ENCODE measurements around the gene MAL.

Gene MAL

GRCh38 chr2:95008996-95009395 is 16.5 kb upstream of the MAL start:
- TF ChIP-seq FOXP2 (optimal IDR thresholded peaks at IDR 0.05; ENCODE audit: control extremely low read depth, extremely low read length, insufficient read depth) = no peak
- no peak for TF ChIP-seq EZH2 (IDR thresholded peaks at IDR 0.05)
- no peak for TF ChIP-seq POLR2AphosphoS5 (IDR thresholded peaks at IDR 0.05; ENCODE audit: borderline replicate concordance, low read depth, low read length)
- no peak overlapping the region for H3K27ac ChIP-seq
- no peak overlapping the region for H3K9ac ChIP-seq (ENCODE audit: insufficient read length)
- H3K4me3 ChIP-seq = no peak overlapping the region
- H3K9me3 ChIP-seq (ENCODE audit: low read depth, low read length) = no peaks in the 10 kb centered on the region
- no peak for DNase-seq (ENCODE audit: low read depth, low spot score)
- no peaks in the 10 kb centered on the region for H3K36me3 ChIP-seq (ENCODE audit: insufficient read depth, low read length)

- no peak for DNase-seq (ENCODE audit: low read depth, low spot score)
- no peaks in the 10 kb centered on the region for H3K36me3 ChIP-seq (ENCODE audit: insufficient read depth, low read length)
- no peak overlapping the region for H3K27ac ChIP-seq
- no peak for TF ChIP-seq POLR2AphosphoS5 (IDR thresholded peaks at IDR 0.05; ENCODE audit: borderline replicate concordance, low read depth, low read length)
- no peak for TF ChIP-seq FOXP2 (optimal IDR thresholded peaks at IDR 0.05; ENCODE audit: control extremely low read depth, extremely low read length, insufficient read depth)
- no peak for TF ChIP-seq EZH2 (IDR thresholded peaks at IDR 0.05)
- H3K9ac ChIP-seq (ENCODE audit: insufficient read length) = no peak overlapping the region
- no peak overlapping the region for H3K4me3 ChIP-seq
- no peaks in the 10 kb centered on the region for H3K9me3 ChIP-seq (ENCODE audit: low read depth, low read length)
These were observed 16.1 kb upstream of the MAL start for GRCh38 chr2:95009412-95009811.

- no peak overlapping the region for H3K9ac ChIP-seq (ENCODE audit: insufficient read length)
- TF ChIP-seq POLR2AphosphoS5 (IDR thresholded peaks at IDR 0.05; ENCODE audit: borderline replicate concordance, low read depth, low read length) (no peak), EZH2 (IDR thresholded peaks at IDR 0.05) (no peak), FOXP2 (optimal IDR thresholded peaks at IDR 0.05; ENCODE audit: control extremely low read depth, extremely low read length, insufficient read depth) (no peak)
- H3K36me3 ChIP-seq (ENCODE audit: insufficient read depth, low read length) = no peaks in the 10 kb centered on the region
- DNase-seq (ENCODE audit: low read depth, low spot score) = no peak
- no peak overlapping the region for H3K4me3 ChIP-seq
- no peaks in the 10 kb centered on the region for H3K9me3 ChIP-seq (ENCODE audit: low read depth, low read length)
- H3K27ac ChIP-seq = no peak overlapping the region
These were observed 15.4 kb upstream of the MAL start for GRCh38 chr2:95010126-95010525.

- no peaks in the 10 kb centered on the region for H3K36me3 ChIP-seq (ENCODE audit: insufficient read depth, low read length)
- no peak for TF ChIP-seq FOXP2 (optimal IDR thresholded peaks at IDR 0.05; ENCODE audit: control extremely low read depth, extremely low read length, insufficient read depth)
- TF ChIP-seq POLR2AphosphoS5 (IDR thresholded peaks at IDR 0.05; ENCODE audit: borderline replicate concordance, low read depth, low read length) = no peak
- TF ChIP-seq EZH2 (IDR thresholded peaks at IDR 0.05) = no peak
- H3K4me3 ChIP-seq = no peak overlapping the region
- H3K27ac ChIP-seq = no peak overlapping the region
- H3K9me3 ChIP-seq (ENCODE audit: low read depth, low read length) = no peaks in the 10 kb centered on the region
- no peak for DNase-seq (ENCODE audit: low read depth, low spot score)
- H3K9ac ChIP-seq (ENCODE audit: insufficient read length) = no peak overlapping the region
These were observed 14.8 kb upstream of the MAL start for GRCh38 chr2:95010718-95011117.

- DNase-seq (ENCODE audit: low read depth, low spot score) = no peak
- no peak overlapping the region for H3K27ac ChIP-seq
- no peak for TF ChIP-seq EZH2 (IDR thresholded peaks at IDR 0.05)
- no peak for TF ChIP-seq POLR2AphosphoS5 (IDR thresholded peaks at IDR 0.05; ENCODE audit: borderline replicate concordance, low read depth, low read length)
- no peak for TF ChIP-seq FOXP2 (optimal IDR thresholded peaks at IDR 0.05; ENCODE audit: control extremely low read depth, extremely low read length, insufficient read depth)
These were observed 12.5 kb upstream of the MAL start for GRCh38 chr2:95012881-95013550.

GRCh38 chr2:95013726-95014125 is 11.8 kb upstream of the MAL start:
- Histone ChIP-seq H3K4me3 (no peak overlapping the region), H3K27ac (no peak overlapping the region), H3K9ac (ENCODE audit: insufficient read length) (no peak overlapping the region), H3K36me3 (ENCODE audit: insufficient read depth, low read length) (no peaks in the 10 kb centered on the region), H3K9me3 (ENCODE audit: low read depth, low read length) (no peaks in the 10 kb centered on the region)
- TF ChIP-seq FOXP2 (optimal IDR thresholded peaks at IDR 0.05; ENCODE audit: control extremely low read depth, extremely low read length, insufficient read depth) (no peak), EZH2 (IDR thresholded peaks at IDR 0.05) (no peak), POLR2AphosphoS5 (IDR thresholded peaks at IDR 0.05; ENCODE audit: borderline replicate concordance, low read depth, low read length) (no peak)
- no peak for DNase-seq (ENCODE audit: low read depth, low spot score)

More at GRCh38 chr2:95012881-95013550, 12.5 kb upstream of the MAL start:
- Histone ChIP-seq H3K36me3 (ENCODE audit: insufficient read depth, low read length) (no peaks in the 10 kb centered on the region), H3K4me3 (no peak overlapping the region), H3K9me3 (ENCODE audit: low read depth, low read length) (no peaks in the 10 kb centered on the region), H3K9ac (ENCODE audit: insufficient read length) (no peak overlapping the region)

GRCh38 chr2:95014126-95014708 is 11.3 kb upstream of the MAL start:
- DNase-seq (ENCODE audit: low read depth, low spot score) = no peak
- Histone ChIP-seq H3K9me3 (ENCODE audit: low read depth, low read length) (no peaks in the 10 kb centered on the region), H3K9ac (ENCODE audit: insufficient read length) (no peak overlapping the region), H3K36me3 (ENCODE audit: insufficient read depth, low read length) (no peaks in the 10 kb centered on the region), H3K4me3 (no peak overlapping the region), H3K27ac (no peak overlapping the region)
- no peak for TF ChIP-seq EZH2 (IDR thresholded peaks at IDR 0.05)
- no peak for TF ChIP-seq FOXP2 (optimal IDR thresholded peaks at IDR 0.05; ENCODE audit: control extremely low read depth, extremely low read length, insufficient read depth)
- no peak for TF ChIP-seq POLR2AphosphoS5 (IDR thresholded peaks at IDR 0.05; ENCODE audit: borderline replicate concordance, low read depth, low read length)

GRCh38 chr2:95015261-95015912 is 10.1 kb upstream of the MAL start:
- TF ChIP-seq POLR2AphosphoS5 (IDR thresholded peaks at IDR 0.05; ENCODE audit: borderline replicate concordance, low read depth, low read length) (no peak), FOXP2 (optimal IDR thresholded peaks at IDR 0.05; ENCODE audit: control extremely low read depth, extremely low read length, insufficient read depth) (no peak)
- H3K9me3 ChIP-seq (ENCODE audit: low read depth, low read length) = no peaks in the 10 kb centered on the region
- no peak for DNase-seq (ENCODE audit: low read depth, low spot score)
- H3K36me3 ChIP-seq (ENCODE audit: insufficient read depth, low read length) = no peaks in the 10 kb centered on the region
- no peak overlapping the region for H3K27ac ChIP-seq
- no peak overlapping the region for H3K4me3 ChIP-seq
- H3K9ac ChIP-seq (ENCODE audit: insufficient read length) = no peak overlapping the region
